GM04503 (cell line): ENCODE results near the gene ARHGEF16.

Source experiments
- DNase-seq: peaks from one replicate; pipeline ENCODE4 v3.0.0-alpha.2; 2012; ENCODE audit warnings: low read depth

ARHGEF16 gene

DNA sequence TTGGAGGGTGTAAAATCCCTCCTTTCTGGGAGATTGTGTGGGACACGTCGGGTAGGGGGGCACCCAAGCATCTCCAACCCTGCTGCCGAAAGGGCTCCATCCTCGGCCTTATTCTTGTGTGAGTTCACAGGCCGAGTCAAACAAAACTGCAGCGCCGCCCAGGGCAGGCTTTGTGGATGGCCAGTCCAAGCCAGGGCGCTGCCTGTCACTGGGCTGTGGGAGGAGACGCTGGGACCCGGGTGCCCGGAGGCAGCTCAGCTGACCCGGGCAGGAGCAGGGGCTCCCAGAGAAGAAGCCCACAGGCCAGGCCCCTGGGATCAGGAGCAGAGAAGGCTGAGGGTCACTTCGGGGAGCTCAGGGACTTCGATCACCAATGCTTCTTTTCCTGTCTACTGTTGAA, 31.8 kb upstream of the ARHGEF16 start:
- no peak for DNase-seq

DNA sequence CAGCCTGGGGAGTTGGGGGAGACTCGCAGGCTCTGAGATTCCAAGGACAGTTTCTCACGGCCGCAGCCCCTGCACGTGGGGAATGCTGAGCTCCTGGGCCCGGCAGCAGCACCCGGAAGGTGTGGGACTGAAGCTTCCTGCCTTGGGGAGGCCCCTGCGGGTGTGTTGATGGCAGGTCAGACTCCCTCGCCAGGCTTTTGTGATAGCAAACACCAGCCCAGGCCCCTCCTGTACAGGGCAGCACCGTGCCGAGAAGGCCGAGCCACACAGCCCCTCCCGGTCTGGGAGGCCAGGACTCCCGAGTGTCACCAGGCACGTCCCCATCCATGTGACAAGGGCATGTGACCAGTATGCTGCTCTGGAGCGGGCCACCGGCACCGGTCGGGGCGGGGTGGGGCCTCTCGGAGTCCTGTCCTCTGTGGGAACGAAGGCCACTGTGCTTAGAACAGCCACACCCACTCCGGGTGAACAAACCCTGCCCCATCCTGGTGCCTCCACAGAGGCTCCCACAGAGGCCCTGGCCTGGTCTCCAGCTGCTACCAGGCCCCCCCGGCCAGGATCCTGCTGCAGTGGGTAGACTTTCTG, 31.1 kb upstream of the ARHGEF16 start:
- DNase-seq = no peak

DNA sequence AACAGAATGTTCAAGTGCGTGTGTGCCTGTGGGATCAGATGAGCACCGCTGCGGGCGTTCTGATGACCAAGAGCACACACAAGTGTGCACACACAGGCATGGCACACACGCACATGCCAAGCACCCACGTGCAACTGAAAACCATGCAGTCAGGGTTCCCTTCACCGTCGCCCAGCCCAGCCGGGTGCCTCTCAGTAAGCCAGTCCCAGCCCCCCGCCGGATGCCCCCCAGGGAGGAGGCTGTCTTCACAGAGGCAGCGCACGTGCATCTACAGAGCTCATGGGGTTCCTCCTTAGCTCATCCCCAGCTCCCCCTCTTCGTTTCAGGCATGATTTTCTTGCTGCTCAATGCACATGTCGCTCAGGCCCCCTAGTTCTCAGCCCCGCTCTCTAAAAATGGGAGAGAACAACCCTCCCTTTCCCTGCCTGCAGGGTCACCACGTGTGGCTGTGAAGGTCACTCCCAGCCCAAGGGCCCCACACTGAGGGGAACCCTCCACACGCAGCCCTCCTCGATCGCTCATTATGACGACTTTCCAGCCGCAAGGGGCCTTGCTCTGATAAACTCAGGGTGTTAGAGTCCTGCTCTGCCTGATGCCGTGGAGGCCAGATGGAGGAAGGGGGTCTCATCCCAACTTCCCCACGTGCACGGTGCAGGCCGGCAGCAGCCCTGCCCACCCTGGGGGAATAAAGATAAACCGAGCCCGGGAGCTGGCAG, 30.4 kb upstream of the ARHGEF16 start:
- no peak for DNase-seq

DNA sequence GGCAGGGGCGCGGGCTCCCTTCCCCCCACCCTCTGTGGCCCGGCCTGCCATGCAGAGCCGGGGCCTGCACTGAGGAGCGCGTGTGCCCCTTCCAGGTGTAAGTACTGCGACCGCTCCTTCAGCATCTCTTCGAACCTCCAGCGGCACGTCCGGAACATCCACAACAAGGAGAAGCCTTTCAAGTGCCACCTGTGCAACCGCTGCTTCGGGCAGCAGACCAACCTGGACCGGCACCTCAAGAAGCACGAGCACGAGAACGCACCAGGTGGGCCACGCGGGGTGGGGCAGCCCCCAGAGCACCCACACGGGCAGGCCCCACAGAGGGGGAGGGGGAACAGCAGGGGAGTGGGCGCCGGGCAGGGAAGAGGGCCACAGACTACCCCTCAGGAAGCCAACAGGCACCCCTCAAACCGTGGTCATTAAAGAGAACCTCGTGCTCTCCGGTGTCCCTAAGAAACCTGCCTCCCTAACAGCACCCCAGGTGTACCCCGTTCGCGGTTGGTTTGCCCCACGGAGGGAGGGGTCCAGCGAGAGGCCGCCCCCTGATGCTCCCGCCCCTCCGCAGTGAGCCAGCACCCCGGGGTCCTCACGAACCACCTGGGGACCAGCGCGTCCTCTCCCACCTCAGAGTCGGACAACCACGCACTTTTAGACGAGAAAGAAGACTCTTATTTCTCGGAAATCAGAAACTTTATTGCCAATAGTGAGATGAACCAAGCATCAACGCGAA, 28.8 kb upstream of the ARHGEF16 start:
- DNase-seq = no peak

DNA sequence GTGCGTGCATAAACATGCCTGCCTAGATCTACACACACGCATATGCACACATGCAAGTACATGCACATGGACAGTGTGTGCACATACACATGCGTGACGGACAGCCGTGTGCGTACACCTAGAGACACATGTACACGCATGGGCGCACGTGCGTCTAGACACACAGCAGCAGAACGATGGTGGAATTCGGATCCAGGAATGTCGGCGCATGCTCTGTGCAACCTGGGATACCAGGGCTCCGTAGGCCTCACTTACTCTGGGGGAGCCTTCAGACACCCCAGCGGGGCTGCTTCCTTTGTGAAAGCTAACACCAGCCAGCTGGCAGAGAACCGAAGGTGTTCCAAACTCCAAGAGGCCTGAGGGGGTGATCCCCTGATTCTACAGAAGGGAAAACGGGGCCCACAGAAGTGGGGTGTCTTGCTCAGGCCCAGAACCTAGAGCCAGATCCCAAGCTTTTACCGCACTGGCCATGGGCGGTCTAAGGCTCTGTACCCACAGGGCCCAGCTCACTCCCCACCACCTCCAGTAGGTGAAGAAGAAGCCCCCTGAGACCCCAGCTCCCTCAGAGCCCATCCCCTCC, 27.4 kb upstream of the ARHGEF16 start:
- no peak for DNase-seq

DNA sequence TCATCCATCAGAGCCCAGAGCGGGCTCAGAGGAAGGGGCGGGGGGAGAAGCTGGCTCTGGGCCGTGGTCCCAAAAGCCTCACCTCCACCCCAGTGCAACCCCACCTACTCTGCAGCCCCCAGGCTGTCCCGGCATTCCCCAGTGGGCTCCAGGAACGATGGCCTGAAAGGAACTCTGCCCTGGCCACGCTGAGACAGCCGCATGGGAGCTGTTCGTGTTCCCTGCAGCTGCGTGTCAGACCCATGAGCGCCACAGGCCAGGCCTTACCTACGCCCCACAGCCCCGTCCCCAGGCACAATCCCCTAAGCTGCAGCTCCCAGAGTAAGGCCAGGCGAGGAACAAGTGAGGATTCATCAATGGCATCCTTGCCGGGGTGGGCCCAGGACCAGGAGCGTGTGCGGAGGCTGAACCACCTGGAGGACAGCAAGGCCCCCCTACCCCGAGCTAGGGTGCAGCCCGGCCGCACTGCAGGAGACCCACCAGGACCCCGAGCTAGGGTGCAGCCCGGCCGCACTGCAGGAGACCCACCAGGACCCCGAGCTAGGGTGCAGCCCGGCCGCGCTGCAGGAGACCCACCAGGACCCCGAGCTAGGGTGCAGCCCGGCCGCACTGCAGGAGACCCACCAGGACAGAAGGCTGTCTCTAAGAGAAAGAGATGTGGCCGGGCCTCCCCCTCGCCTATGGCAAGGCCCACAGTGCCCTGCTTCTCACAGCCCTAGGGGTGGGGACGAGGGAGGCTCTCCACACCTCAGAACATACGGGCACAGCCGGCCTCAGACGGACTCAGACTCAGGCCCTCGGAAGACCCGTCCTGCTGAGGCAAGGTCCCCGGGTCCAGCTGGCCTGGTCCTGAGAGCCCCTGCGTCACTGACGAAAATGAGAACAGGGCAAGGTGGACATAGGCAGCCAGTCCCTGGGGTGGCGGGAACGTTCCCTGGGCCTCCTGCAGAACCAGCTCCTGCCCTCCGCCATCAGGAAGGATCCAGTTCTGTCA, 26.5 kb upstream of the ARHGEF16 start:
- DNase-seq = no peak

DNA sequence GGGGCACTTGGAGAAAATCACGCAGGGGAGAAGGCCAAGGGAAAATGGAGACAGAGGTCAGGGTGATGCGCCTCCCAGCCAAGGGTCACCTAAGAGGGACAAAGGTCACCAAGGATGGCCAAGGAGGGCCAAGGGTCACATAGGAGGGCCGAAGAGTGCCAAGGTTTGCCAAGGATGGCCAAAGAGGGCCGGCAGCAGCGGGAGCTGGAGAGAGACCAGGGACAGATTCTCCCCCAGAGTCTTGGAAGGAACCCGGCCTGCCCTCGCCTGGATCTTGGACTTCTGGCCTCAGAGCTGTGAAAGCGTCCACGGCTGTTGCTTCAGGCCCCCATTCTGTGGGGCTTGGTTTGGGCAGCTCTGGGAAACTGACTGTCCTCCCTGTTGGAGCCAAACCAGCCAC, 25.6 kb upstream of the ARHGEF16 start:
- no peak for DNase-seq

DNA sequence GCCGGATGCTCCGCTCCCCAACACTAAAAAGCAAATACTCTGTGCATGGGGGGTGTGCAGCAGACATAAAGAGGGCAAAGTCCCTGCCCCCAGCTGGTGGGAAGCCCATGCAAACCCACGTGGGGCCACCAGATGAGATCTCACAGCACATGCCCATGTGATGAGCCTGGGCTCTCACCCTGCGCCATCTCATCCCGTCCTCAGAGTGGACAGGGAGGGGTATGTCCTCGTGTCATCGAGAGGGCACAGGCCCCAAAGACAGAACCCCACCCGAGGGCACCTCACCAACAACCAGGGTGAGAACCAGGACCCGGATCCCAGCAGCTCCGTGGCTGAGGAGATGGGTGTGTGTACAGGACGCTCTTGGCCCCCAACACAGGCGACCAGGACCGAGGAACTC, 25.1 kb upstream of the ARHGEF16 start:
- no peak for DNase-seq

DNA sequence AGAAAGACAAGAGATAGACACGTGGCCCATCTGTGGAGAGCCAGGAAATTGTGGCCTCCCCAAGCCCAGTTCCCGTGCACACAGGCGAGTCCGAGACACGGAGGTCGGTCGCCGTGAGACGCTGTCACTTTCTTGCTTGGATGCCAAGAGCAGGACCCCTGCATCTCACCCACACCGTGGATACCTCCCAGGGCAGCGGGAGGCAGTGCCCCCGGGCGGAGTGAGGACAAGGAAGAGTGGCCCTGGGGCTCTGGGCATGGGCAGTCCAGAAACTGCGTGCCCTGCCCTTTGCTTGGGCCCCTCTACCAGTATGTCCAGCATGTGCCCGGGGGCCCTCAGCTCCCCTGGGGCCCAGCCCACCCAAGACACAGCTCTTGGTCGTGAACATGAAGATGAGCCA, 24.7 kb upstream of the ARHGEF16 start:
- no peak for DNase-seq

DNA sequence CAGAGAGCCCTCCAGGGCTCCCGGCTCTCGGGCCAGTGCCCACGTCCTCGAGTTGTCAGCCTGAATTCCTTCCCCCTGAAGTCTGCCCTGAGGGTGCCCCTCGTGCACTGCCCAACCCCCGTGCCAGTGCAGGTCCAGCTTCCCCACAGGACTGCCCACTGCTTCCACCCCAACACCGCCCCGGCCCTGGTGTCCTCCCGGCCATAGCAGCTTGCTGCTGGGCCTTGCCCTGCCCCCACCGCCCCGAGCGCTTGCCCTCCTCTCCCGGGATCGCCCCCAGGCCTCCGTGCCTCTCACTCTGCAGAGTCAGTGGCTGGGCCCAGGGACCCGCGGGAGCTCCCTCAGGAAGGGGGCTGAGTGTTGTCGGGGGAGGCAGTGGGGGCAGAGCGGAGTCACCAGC, 24.1 kb upstream of the ARHGEF16 start:
- DNase-seq = no peak

DNA sequence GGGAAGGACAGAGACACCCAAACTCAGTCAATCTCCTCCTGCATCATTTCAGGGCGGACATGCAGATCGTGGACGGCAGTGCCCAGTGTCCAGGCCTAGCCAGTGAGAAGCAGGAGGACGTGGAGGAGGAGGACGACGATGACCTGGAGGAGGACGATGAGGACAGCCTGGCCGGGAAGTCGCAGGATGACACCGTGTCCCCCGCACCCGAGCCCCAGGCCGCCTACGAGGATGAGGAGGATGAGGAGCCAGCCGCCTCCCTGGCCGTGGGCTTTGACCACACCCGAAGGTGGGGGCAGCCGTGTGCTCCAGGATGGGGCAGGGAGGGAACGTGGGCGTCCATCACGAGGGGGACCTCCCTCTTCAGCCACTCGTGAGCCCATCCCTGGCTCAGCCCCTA, 23.6 kb upstream of the ARHGEF16 start:
- DNase-seq = no peak

DNA sequence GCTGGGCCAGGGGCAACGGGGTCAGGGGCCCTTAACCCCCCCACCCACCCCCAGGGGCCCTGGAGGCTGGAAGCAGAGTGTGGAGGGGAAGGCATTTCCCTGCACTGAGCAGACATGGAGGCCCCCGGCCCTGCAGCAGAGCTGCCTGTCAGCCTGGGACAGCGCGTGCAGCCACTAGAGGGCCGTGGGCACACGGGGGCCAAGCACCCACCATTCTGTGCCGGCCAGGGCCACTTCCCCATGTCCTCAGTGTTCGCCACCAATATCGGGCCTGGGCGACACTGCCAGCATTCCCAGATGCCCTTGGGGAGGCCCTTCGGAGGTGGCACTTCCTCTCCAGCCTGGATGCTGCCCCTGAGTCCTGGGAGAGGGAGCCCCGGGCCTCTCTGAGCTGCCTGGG, 23.2 kb upstream of the ARHGEF16 start:
- no peak for DNase-seq

DNA sequence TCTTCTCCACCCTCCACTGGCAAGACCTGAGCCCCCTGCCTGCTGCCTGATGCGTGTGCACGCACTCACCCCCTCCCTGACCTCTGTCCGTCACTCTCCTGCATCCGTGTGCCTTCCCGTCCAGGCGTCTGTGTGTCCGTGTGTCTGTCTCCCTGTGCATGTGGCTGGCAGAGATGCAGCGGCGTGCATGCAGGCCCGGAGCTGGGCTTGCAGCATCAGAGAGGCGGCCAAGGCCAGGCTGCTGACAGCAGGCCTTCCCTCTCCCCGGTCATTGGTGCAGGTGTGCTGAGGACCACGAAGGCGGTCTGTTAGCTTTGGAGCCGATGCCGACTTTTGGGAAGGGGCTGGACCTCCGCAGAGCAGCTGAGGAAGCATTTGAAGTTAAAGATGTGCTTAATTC, 22.8 kb upstream of the ARHGEF16 start:
- no peak for DNase-seq

DNA sequence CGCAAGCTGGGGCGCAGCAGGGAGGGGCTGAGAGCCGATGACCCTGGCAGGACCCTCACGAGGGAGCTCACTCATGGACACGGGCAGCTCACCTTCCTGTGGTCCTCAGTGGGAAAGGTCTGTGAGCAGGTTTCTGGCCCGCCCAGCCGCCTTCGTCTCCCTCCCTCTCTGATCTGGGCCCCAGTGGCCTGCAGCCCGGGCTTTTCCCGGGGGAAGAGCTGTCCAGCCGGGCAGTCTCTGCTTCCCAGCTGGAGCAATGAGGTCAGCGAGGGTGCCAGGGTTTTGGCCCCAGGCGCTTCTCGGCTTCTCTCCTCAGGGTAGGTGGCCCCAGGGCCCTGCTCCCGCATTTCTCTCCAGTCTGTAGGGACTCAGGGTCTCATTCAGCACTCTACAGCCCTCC, 22.2 kb upstream of the ARHGEF16 start:
- DNase-seq = no peak

DNA sequence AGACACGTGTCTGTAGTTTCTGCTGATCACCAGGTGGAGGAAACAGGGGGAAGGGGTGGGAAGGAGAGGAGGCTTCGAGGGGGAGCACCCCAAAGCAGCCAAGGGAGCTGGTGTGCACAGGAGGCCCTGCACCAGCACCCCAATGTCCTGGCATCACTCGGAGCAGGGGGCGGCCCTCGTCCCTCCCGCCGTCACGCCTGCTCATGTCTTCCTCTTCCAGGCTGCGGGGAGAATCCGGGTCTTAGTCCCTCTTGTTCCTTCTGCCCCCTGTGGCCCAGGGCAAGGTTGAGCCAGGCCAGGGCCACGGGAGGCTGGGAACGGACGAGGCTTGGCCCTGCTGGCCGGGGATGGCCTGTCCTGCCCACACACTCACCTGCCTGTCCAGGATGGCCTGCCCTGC, 21.4 kb upstream of the ARHGEF16 start:
- no peak for DNase-seq

DNA sequence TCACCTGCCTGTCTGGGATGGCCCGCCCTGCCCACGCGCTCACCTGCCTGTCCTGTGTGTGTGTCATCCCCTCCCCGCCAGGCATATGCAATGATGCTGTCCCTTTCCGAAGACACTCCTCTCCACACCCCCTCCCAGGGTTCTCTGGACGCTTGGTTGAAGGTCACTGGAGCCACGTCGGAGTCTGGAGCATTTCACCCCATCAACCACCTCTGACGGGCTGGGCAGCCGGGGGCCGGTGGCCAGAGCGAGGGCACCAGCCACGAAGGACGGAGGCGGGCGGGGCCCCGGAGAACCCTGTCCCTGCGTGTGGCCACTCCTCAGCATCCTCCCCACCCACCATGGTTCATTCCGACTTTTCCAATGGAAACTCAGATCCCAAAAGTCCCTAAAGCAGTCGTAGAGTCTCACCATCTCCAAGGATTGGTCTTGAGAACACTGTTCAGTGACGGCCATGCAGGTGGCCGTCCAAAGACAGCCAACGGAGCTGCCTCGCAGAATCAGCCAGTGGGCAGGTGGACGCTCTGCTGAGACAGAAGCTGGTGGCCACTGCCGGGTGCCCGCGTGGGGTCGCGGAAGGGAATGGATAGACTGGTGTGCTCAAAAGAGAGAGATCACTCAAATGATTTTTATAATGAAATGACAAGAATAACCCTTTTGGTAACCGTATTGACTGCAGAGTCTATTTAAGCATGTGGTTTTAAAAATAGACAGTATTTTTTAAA, 20.7 kb upstream of the ARHGEF16 start:
- DNase-seq = no peak

DNA sequence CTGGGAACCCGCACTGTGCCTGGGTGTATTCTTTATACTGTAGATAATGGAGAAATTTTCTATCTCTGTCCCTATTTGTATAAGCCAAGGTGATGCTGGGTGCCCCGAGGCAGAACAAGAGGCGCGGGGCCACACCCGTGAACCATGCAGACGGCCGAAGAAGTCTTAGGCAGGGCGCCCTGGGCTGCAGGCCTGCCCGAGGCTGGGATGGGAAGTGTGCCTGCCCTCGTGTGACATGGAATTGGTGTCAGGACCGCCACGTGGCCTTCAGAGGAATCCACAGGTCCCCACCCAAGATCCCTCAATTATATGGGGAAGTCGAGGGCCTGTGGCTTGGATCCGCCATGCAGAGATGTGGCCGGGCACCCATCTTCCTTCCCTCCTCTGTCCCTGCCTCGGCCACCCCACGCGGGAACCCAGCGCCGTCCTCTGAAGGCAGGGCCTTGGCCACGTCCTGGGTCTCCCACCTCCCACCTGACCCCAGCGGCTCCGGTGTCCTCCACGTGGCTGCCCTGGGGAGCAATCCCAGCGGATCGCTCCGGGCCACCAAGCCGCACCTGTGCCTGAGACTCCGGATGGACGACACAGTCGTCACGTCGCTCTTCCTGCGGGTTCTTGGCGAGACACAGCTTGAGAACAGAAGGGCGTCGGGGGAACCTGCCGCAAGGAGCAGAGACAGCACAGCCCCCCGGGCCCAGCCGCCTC, 19.9 kb upstream of the ARHGEF16 start:
- no peak for DNase-seq

DNA sequence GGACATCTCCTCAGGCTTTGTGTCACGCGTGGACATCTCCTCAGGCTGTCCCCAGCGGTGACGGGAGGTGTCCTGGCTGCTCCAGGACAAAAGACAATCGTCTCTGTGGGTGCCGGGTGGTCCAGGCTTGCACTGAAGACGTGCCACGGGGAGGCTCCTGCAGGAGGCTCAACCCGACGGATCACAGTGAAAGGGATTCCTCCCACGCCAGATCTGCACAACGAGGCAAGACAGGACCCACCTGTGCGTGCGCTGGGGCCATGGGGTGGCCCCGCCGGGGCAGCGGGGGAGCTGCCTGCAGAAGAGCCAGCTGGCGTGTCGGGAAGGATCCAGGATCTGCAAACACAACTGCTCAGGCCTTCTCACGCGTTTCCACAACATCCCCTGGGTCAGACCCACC, 18.8 kb upstream of the ARHGEF16 start:
- DNase-seq = no peak

DNA sequence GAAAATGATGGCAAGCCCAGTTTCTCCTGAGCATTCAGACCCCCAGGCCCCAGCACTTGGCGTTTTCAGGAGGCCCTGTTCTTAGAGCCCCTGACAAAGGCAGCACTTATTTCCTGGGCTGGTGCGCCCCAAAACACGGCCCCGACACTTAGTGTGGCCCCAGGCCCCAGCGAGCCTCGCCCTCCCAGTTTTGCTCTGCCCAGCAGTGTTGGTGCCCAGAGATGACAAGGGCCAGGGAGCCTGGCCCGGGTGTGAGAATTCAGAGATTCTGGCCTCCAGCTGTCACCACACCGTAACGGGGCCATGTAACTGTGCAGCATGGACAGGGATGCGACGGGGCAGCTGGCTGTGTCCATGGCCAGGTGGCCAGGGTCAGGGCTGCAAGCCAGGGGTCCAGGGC, 18.0 kb upstream of the ARHGEF16 start:
- no peak for DNase-seq

DNA sequence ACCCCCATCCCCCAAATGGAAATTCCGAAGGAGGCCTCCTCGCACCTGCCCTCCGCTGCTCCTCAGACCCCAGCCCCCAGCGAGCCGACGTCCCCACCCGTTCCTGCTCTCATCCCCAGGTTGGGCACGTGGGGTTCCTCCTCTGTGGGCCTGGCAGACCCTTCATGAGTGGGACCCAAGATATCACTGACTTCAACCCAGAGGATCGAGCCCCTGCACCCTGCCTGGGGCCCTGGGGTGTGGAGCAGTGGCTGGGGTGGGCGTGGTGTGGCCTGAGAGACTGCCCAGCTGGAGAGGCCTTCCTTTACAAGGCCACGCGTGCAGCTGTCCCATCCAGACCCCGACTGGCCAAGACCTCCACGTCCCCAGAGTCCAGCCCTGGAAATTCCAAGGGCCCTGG, 17.6 kb upstream of the ARHGEF16 start:
- no peak for DNase-seq
